HG02588 (cell line): ENCODE data around the gene MEPCE.
"Not testable (repeated sequence)": the region's sequence is repeated elsewhere in the genome, so short reads cannot be mapped to it uniquely, and the experiment has no call there.

Experiments used
- ATAC-seq: cut with Tn5 transposase; IDR thresholded peaks from one replicate; pipeline ENCODE4 v1.9.1; 2021; ENCODE audit warnings: mild to moderate bottlenecking, moderate library complexity; ENCODE audit not compliant: unreplicated experiment

Gene MEPCE

GRCh38 chr7:100433276-100433591, 3.6 kb downstream of the MEPCE start:
- ATAC-seq, result no peak

DNA sequence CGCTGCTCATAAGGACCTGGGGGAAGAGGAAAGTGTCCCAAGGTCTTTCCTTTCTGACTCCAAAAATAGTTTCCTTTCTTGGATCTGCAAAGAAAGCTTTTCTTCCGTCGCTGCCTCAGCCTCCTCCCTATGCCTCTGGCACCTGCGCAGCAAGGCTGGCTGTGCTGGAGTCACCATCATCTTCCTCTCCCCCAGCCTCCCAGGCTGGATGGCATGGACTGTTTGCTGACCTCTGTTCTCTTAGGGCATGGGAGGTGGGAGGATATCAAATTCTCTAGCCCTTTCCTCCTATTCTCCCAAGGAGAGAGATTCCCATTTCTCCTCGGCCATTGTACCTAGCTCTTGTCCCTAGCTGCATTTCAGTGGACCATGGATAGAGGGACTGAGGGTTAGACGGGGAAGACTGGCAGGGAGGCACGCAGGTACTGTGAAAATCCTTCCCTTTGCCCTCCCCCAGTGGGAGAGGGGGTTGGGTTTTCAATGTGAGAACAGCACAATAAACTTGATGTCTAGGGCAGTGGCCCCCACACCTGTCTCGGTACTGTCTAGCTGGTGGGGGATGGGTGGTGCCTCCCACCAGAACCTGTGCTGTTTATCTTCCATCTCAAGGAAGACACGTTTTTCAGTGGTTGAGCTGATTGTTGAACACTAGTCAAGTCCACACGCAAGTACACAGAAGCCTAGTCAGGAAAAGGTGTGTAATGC, 4.1 kb downstream of the MEPCE start:
- no peak for ATAC-seq

DNA sequence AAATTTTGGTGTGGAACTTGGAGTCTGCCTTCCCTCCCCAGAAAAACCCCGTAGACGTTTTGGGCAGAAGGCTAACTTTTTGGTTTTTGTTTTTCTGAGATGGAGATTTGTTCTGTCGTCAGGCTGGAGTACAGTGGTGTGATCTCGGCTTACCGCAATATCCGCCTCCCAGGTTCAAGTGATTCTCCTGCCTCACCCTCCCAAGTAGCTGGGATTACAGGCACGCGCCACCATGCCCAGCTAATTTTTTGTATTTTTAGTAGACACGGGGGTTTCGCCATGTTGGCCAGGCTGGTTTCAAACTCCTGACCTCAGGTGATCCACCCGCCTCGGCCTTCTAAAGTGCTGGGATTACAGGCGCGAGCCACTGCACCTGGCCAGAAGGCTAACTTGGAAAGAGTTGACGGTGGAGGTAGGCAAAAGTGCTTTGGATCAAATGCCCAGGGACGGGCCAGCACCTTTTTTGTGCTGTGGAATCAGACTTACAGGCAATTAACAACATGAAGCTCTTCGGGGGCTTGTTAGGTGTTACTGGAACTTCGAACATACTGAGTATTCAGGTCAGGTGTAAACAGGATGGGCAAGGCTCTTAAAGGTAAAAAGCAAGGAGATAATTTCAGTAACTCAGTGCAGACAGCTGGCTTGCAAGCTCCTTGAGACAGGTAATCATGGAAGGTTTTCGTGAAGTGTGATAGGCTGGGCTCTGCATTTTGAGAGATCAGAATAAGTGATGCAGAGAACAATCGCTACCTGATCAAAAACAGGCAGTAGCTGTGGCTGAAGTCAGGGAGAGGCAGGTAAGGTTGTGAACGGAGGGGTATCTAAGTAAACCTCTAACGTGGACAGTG, 4.9 kb downstream of the MEPCE start:
- no peak for ATAC-seq

- peak; percentile 28 for ATAC-seq
Observed at GRCh38 chr7:100435401-100436304, 6.0 kb downstream of the MEPCE start.

DNA sequence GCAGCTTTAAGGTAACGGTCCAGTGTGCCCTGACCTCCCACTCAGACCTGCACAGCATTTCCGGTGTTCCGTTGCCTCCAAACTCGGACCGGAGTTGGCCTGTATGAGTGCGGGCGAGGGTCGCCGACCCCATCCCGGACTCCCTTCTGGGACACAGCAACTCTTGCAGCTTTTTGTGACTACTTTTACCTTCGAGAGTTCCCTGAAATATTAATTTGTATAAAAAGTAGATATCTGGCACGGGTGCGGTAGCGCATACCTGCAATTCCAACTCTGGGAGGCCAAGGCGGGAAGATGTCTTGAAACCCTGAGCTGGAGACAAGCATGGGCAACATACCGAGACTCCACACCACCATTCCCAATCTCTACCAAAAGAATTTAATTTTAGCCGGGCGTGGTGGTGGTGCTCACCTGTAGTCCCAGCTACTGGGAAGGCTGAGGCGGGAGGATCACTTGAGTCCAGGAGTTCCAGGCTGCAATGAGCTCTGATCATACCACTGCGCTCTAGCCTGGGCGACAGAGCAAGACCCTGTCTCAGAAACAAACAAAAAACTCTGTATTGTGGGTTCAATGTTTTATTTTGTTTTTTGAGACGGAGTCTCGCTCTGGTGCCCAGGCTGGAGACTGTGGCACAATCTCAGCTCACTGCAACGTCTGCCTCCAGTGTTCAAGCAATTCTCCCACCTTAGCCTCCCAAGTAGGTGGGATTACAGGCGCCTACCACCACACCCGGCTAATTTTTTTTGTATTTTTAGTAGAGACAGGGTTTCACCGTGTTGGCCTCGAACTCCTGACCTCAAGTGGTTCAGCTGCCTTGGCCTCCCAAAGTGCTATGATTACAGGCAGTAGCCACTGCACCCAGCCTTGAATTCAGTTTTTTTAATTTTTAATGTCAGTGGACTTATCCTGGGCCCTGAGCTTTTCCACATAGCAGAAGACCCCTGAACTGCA, 7.8 kb downstream of the MEPCE start:
- no peak for ATAC-seq

DNA sequence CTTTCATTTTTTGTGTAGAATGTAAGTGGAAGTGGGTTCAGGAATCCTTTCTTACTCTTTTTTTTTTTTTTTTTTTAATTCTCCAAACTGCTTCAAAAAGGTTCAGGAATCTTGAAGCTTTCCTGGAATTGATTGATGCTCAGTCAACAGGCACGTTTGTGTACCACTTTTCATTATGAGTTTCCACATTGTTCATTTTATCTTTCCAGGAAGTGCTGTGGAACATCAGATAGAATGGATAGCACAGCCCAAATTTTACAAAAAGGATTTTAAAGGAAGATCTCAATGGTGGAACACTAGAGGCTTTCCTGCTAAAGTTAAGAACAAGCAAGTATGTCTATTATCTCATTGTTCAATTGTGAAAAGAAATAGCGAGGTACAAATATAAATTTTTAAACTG, 8.5 kb downstream of the MEPCE start:
- ATAC-seq, result no peak

- not testable (repeated sequence) for ATAC-seq
Observed at GRCh38 chr7:100438731-100439130, 9.1 kb downstream of the MEPCE start.

DNA sequence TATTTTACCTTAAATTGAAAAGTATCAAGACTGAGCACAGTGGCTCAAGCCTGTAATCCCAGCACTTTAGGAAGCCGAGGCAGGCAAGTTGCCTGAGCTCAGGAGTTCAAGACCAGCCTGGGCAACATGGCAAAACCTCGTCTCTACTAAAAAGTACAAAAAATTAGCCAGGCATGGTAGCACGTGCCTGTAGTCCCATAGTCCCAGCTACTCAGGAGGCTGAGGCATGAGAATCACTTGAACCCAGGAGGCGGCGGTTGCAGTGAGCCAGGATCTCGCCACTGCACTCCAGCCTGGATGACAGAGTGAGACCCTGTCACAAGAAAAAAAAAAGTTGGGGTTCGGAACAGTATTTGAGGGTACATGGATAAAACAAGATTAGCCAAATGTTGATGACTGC, 9.6 kb downstream of the MEPCE start:
- ATAC-seq, result not testable (repeated sequence)

- ATAC-seq, result no peak
Observed at GRCh38 chr7:100441641-100442535, 12.3 kb downstream of the MEPCE start.

DNA sequence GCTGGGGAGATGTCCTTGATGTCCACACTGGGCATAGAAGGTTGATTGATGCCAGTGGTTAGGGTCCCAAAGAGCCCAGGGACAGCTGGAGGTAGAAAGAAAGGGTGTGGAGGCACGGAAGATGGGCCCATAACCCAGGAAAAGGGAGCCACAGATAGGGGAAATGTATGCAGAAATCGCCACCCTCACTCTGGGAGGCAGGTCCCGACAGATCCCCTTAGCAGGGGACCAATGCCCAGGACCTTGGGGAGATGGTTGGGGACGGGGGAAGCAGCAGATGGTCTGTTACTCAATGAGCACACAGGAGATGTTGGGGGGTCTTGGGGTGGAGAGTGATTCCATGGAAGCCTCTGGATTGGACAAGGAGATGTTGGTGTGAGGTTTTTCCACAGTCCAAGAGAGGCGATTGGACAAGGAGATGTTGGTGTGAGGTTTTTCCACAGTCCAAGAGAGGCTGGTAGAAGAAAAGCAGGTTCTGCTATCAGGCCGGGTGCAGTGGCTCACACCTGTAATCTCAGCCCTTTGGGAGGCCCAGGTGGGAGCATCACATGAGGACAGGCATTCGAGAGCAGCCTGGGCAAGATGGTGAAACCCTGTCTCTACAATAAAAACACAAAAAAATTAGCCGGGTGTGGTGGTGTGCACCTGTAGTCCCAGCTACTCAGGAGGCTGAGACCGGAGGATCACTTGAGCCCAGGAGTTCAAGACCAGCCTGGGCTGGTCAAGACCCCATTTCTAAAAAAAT, 13.6 kb downstream of the MEPCE start:
- no peak for ATAC-seq

DNA sequence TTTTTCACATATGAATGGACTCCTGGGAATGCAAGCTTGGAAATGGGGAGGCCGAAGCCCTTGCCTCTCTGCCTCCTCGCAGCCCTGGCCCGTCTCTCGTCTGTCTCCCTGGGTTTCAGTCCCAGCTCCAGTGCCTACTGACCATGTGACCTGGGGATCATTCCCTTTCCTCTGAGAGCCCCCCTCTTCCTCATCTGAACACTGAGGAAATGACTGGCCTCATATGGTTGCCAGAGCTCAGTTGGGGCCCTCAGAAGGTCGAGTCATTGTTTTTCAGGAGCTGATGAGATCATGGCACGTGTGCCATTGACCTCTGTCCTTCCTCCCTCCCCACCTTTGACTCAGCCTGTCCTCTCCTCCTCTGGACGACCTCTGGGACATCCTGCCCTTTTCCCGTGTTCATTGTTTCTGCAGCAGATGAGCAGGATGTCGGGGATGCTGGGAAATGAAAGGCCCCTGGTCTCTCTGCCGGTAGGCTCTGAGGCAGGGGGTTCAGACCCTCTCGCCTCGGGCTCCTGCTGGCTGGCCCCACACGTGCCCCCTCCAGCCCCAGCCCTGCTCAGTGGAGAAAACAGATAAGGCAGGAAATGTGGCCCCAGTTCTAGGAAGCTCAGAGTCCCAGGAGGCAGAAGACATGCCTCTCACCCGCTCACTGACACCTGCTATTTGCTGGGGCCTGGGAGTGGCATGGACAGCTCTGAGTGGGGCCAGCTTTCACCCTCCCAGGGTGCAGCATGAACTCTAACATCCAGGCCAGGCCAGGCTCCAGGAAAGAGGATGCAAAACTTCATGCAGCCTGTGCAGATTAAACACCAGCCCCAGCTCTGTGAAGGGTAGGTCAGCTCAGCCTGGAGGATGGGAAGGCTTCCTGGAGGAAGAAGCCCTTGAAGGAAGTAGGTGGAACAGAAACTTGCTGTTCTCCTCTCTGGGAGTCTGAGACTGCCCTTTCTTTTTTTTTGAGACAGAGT, 15.0 kb downstream of the MEPCE start:
- no peak for ATAC-seq

DNA sequence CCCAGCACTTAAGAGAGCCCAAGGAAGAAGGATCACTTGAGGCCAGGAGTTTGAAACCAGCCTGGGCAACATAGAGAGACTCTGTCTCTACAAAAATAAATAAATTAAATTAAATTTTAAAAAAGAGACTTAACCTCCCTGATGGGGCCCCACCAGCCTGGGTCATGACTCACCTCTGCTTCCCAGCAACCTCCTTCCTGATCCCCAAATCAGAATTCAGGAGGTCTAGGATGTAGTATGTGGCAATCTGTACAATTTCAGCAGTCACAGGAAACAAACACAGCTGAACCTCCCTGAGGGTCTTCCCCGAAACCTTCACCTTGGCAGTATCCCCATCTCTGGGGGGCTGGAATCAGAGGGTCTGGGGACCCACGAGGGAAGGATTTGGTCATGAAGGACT, 16.4 kb downstream of the MEPCE start:
- ATAC-seq, result no peak

GRCh38 chr7:100447363-100447762, 17.7 kb downstream of the MEPCE start:
- ATAC-seq, result not testable (repeated sequence)

DNA sequence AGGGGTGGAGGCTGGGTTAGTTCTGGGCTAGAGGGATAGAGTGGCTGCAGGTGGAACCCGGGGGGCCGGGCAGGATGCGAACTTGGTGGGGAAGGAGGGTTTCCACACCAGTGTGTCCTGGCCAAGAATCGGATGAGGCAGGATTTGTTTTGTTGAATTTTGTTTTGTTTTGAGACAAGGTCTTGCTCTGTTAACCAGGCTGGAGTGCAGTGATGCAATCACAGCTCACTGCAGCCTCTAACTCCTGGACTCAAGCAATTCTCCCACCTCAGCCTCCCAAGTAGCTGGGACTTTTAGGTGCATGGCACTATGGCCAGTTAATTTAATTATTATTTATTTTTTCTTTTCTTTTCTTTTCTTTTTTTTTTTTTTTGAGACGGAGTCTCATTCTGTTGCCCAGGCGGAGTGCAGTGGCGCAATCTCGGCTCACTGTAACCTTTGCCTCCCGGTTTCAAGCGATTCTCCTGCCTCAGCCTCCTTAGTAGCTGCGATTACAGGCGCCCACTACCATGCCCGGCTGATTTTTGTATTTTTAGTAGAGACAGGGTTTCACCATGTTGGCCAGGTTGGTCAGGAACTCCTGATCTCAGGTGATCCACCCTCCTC, 19.7 kb downstream of the MEPCE start:
- no peak for ATAC-seq

GRCh38 chr7:100452513-100452912, 22.9 kb downstream of the MEPCE start:
- no peak for ATAC-seq

DNA sequence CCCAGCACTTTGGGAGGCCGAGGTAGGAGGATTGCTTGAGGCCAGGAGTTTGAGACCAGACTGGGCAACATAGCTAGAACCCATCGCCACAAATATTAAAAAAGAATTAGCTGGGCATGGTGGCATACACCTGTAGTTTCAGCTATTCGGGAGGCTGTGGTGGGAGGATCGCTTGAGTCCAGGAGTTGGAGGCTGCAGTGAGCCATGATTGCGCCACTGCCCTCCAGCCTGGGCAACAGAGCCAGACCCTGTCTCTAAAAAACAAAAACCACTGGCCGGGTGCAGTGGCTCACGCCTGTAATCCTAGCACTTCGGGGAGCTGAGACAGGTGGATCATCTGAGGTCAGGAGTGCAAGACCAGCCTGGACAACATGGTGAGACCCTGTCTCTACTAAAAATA, 24.2 kb downstream of the MEPCE start:
- ATAC-seq, result not testable (repeated sequence)

DNA sequence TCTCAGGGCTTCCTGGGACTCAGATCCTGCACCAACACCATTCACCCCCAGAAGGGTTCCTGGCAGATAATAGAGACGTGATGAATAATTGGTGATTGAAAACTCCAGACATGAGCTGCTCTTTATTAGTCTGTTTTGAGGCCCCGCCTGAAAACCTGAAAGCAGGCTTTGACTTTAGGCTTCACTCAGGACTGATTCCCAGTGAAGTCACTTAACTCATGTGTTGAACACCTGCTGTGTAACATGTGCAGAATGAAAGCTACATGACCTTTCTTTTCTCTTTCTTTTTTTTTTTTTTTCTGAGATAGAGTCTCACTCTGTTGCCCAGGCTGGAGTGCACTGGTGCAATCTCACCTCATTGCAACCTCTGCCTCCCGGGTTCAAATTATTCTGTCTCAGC, 25.6 kb downstream of the MEPCE start:
- ATAC-seq, result no peak
